Measurements from ENCODE around the gene WDR37. TPM values are rescaled to one million over a fixed set of nuclear protein-coding genes. Genes with fewer than 3 reads are reported as not detected.
"Not testable (repeated sequence)": the region's sequence is repeated elsewhere in the genome, so short reads cannot be mapped to it uniquely, and the experiment has no call there.

The WDR37 gene
- total and polyA plus RNA-seq, 12 donors: 6.8 to 36.5 (median 31.4) TPM

GRCh38 chr10:1037098-1037497, 19.1 kb upstream of the WDR37 start:
- Histone ChIP-seq H3K4me1 (peaks cover 0 to 7% (median 0%) of the 10 kb centered on the region in 9 donors), H3K27me3 (no peaks in the 10 kb centered on the region), H3K9me3 (no peaks in the 10 kb centered on the region), H3K36me3 (peaks cover 0 to 58% (median 26%) of the 10 kb centered on the region in 9 donors), H3K27ac (no peak overlapping the region), H3K4me3 (no peak overlapping the region)
- ATAC-seq: no peak
- WGBS, 2 donors: 89 to 92% methylated on average over 11 of the region's 11 CpGs
- DNase-seq: no peak
- intact Hi-C loops (cut with DNase I): no loop called here
- TF ChIP-seq CTCF (IDR thresholded peaks at IDR 0.05): no peak

GRCh38 chr10:1038769-1039168, 17.4 kb upstream of the WDR37 start:
- H3K4me3 ChIP-seq; DNase-seq; H3K27ac ChIP-seq; ATAC-seq; H3K9me3 ChIP-seq; intact Hi-C loops (cut with DNase I); H3K27me3 ChIP-seq: not testable (repeated sequence)
- H3K4me1 ChIP-seq: peaks cover 0 to 13% (median 5%) of the 10 kb centered on the region in 9 donors
- WGBS, 2 donors: 93 to 95% methylated on average over 6 to 8 of the region's 20 CpGs
- H3K36me3 ChIP-seq: peaks cover 0 to 75% (median 39%) of the 10 kb centered on the region in 9 donors

GRCh38 chr10:1040133-1040532, 16.1 kb upstream of the WDR37 start:
- H3K4me3 ChIP-seq: no peak overlapping the region
- intact Hi-C loops (cut with DNase I): loop anchor here in 1 of 10 donors (10.0 kb wide), 1 partner anchor 105 kb away; the partner anchor contains the start of gene LARP4B
- ATAC-seq (no peak), DNase-seq (no peak)
- peaks cover 0 to 77% (median 39%) of the 10 kb centered on the region in 9 donors for H3K36me3 ChIP-seq
- no peaks in the 10 kb centered on the region for H3K9me3 ChIP-seq
- TF ChIP-seq CTCF (IDR thresholded peaks at IDR 0.05): no peak
- WGBS, 2 donors: 71% methylated on average over 3 of the region's 3 CpGs
- H3K4me1 ChIP-seq: peaks cover 0 to 26% (median 19%) of the 10 kb centered on the region in 9 donors
- no peak overlapping the region for H3K27ac ChIP-seq
- H3K27me3 ChIP-seq: no peaks in the 10 kb centered on the region

GRCh38 chr10:1041514-1041913, 14.7 kb upstream of the WDR37 start:
- Histone ChIP-seq H3K4me3 (no peak overlapping the region), H3K27me3 (no peaks in the 10 kb centered on the region), H3K9me3 (no peaks in the 10 kb centered on the region), H3K4me1 (peaks cover 0 to 38% (median 22%) of the 10 kb centered on the region in 9 donors), H3K36me3 (peaks cover 0 to 72% (median 39%) of the 10 kb centered on the region in 9 donors), H3K27ac (no peak overlapping the region)
- DNase-seq (no peak), ATAC-seq (no peak)
- WGBS, 2 donors: 95 to 96% methylated on average over 9 of the region's 9 CpGs
- TF ChIP-seq CTCF (IDR thresholded peaks at IDR 0.05): no peak
- intact Hi-C loops (cut with DNase I): loop anchor here in 1 of 10 donors (10.0 kb wide), 1 partner anchor 107 kb away; the partner anchor contains the start of gene LARP4B

GRCh38 chr10:1043532-1043995, 12.6 kb upstream of the WDR37 start:
- H3K27ac ChIP-seq: peak overlapping the region in 9 of 10 donors; percentile 4 to 90 (median 53)
- peak in 1 of 2 donors; percentile 22 for DNase-seq
- ATAC-seq: peak in 7 of 8 donors; percentile 20 to 80 (median 54)
- no peak for TF ChIP-seq CTCF (IDR thresholded peaks at IDR 0.05)
- no peaks in the 10 kb centered on the region for H3K27me3 ChIP-seq
- peaks cover 0 to 52% (median 39%) of the 10 kb centered on the region in 9 donors for H3K36me3 ChIP-seq
- no peaks in the 10 kb centered on the region for H3K9me3 ChIP-seq
- WGBS, 2 donors: 59 to 73% methylated on average over 12 of the region's 12 CpGs
- peak overlapping the region in 3 of 10 donors; percentile 15 to 39 (median 19) for H3K4me3 ChIP-seq
- peaks cover 0 to 46% (median 29%) of the 10 kb centered on the region in 9 donors for H3K4me1 ChIP-seq
- intact Hi-C loops (cut with DNase I): loop anchor here in 1 of 10 donors (10.0 kb wide), 1 partner anchor 109 kb away; the partner anchor contains the start of gene LARP4B
